HL-60 (cell line): Measurements from ENCODE around the gene IGLL5.
"Not testable (repeated sequence)": the region's sequence is repeated elsewhere in the genome, so short reads cannot be mapped to it uniquely, and the experiment has no call there.

Experiments
- DNase-seq, 2 experiments: peaks; one replicate each; pipeline ENCODE4 v3.0.0-alpha.2; 2010 to 2020; ENCODE audit warnings: low read depth in 1 of 2, low spot score in 1 of 2
- H3K27ac ChIP-seq: fragments of 250-450 bp; sonication (Bioruptor Pico); replicated peaks from 2 replicates; pipeline ENCODE4 v1.5.1; 2020; ENCODE audit warnings: mild to moderate bottlenecking, moderate library complexity
- H3K27me3 ChIP-seq: fragments of 250-450 bp; sonication (Bioruptor Pico); 2 replicates; pipeline ENCODE4 v1.5.1; 2021; ENCODE audit warnings: mild to moderate bottlenecking, moderate library complexity; ENCODE audit not compliant: insufficient read depth, poor library complexity, severe bottlenecking
- H3K4me3 ChIP-seq: replicated peaks from 2 replicates; pipeline ENCODE4 v1.5.1; 2011; ENCODE audit warnings: mild to moderate bottlenecking, control low read depth, low read length; ENCODE audit not compliant: insufficient read depth
- GABPA ChIP-seq: IDR thresholded peaks from 2 replicates; pipeline ENCODE4 v1.6.1; 2012; ENCODE audit warnings: low read depth
- POLR2AphosphoS5 ChIP-seq: IDR thresholded peaks from 2 replicates; pipeline ENCODE4 v1.6.1; 2012; ENCODE audit warnings: low read depth
- SPI1 ChIP-seq: IDR thresholded peaks from 2 replicates; pipeline ENCODE4 v1.6.1; 2012; ENCODE audit warnings: low read depth, mild to moderate bottlenecking, borderline replicate concordance
- TF ChIP-seq, protein P1 (sequence below): IDR thresholded peaks from 2 replicates; pipeline ENCODE4 v1.6.1; 2012; ENCODE audit warnings: low read depth; ENCODE audit not compliant: insufficient replicate concordance
- TF ChIP-seq, protein P2 (sequence below): IDR thresholded peaks from one replicate; pipeline ENCODE4 v1.5.1; 2011; ENCODE audit warnings: low read length, control low read depth, inconsistent platforms; ENCODE audit not compliant: insufficient read depth

IGLL5 gene

GRCh38 chr22:22897091-22897490 is 9.5 kb downstream of the IGLL5 start:
- TF ChIP-seq SPI1 (no peak), POLR2AphosphoS5 (no peak)
- TF ChIP-seq, protein P1, sequence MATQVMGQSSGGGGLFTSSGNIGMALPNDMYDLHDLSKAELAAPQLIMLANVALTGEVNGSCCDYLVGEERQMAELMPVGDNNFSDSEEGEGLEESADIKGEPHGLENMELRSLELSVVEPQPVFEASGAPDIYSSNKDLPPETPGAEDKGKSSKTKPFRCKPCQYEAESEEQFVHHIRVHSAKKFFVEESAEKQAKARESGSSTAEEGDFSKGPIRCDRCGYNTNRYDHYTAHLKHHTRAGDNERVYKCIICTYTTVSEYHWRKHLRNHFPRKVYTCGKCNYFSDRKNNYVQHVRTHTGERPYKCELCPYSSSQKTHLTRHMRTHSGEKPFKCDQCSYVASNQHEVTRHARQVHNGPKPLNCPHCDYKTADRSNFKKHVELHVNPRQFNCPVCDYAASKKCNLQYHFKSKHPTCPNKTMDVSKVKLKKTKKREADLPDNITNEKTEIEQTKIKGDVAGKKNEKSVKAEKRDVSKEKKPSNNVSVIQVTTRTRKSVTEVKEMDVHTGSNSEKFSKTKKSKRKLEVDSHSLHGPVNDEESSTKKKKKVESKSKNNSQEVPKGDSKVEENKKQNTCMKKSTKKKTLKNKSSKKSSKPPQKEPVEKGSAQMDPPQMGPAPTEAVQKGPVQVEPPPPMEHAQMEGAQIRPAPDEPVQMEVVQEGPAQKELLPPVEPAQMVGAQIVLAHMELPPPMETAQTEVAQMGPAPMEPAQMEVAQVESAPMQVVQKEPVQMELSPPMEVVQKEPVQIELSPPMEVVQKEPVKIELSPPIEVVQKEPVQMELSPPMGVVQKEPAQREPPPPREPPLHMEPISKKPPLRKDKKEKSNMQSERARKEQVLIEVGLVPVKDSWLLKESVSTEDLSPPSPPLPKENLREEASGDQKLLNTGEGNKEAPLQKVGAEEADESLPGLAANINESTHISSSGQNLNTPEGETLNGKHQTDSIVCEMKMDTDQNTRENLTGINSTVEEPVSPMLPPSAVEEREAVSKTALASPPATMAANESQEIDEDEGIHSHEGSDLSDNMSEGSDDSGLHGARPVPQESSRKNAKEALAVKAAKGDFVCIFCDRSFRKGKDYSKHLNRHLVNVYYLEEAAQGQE: no peak

DNA sequence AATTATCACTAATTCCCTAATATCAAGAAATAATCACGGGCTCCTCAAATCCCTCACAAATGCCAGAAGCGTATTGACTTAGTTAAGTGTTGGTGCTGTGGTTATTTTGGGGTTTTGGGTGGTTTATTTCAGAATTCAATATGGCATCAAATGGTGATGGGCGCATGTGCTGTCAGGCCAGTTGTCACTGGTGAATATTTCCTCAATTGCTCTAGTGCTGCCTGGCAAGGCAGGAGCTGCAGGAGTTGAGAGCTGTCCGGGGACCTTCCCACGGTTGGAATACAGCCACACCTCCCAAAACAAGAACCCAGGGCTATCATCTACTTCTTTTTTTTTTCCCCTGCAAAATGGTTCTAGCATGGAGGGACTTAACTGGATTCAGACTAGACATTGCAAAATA is 10.3 kb downstream of the IGLL5 start:
- Histone ChIP-seq H3K27me3 (no peaks in the 10 kb centered on the region), H3K27ac (no peak overlapping the region), H3K4me3 (no peak overlapping the region)
- TF ChIP-seq GABPA (no peak), POLR2AphosphoS5 (no peak), SPI1 (no peak)
- TF ChIP-seq, protein P1: no peak
- TF ChIP-seq, protein P2, sequence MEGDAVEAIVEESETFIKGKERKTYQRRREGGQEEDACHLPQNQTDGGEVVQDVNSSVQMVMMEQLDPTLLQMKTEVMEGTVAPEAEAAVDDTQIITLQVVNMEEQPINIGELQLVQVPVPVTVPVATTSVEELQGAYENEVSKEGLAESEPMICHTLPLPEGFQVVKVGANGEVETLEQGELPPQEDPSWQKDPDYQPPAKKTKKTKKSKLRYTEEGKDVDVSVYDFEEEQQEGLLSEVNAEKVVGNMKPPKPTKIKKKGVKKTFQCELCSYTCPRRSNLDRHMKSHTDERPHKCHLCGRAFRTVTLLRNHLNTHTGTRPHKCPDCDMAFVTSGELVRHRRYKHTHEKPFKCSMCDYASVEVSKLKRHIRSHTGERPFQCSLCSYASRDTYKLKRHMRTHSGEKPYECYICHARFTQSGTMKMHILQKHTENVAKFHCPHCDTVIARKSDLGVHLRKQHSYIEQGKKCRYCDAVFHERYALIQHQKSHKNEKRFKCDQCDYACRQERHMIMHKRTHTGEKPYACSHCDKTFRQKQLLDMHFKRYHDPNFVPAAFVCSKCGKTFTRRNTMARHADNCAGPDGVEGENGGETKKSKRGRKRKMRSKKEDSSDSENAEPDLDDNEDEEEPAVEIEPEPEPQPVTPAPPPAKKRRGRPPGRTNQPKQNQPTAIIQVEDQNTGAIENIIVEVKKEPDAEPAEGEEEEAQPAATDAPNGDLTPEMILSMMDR: no peak
- no peak for DNase-seq

More at GRCh38 chr22:22897091-22897490, 9.5 kb downstream of the IGLL5 start:
- Histone ChIP-seq H3K4me3 (no peak overlapping the region), H3K27me3 (peaks cover 4% of the 10 kb centered on the region), H3K27ac (no peak overlapping the region)
- no peak for DNase-seq

GRCh38 chr22:22898411-22898950 is 10.9 kb downstream of the IGLL5 start:
- not testable (repeated sequence) for DNase-seq, H3K27me3 ChIP-seq, H3K4me3 ChIP-seq, H3K27ac ChIP-seq

GRCh38 chr22:22899342-22900080 is 11.9 kb downstream of the IGLL5 start:
- H3K27ac ChIP-seq, H3K27me3 ChIP-seq, H3K4me3 ChIP-seq, DNase-seq: not testable (repeated sequence)

DNA sequence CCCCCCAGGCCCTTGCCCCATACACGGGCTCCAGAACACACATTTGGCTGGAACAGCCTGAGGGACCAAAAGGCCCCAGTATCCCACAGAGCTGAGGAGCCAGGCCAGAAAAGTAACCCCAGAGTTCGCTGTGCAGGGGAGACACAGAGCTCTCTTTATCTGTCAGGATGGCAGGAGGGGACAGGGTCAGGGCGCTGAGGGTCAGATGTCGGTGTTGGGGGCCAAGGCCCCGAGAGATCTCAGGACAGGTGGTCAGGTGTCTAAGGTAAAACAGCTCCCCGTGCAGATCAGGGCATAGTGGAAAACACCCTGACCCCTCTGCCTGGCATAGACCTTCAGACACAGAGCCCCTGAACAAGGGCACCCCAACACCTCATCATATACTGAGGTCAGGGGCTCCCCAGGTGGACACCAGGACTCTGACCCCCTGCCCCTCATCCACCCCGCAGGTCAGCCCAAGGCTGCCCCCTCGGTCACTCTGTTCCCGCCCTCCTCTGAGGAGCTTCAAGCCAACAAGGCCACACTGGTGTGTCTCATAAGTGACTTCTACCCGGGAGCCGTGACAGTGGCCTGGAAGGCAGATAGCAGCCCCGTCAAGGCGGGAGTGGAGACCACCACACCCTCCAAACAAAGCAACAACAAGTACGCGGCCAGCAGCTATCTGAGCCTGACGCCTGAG is 13.1 kb downstream of the IGLL5 start:
- H3K27me3 ChIP-seq, H3K27ac ChIP-seq, DNase-seq, H3K4me3 ChIP-seq: not testable (repeated sequence)
